ENCODE measurements around the gene HSPA9.

DNA sequence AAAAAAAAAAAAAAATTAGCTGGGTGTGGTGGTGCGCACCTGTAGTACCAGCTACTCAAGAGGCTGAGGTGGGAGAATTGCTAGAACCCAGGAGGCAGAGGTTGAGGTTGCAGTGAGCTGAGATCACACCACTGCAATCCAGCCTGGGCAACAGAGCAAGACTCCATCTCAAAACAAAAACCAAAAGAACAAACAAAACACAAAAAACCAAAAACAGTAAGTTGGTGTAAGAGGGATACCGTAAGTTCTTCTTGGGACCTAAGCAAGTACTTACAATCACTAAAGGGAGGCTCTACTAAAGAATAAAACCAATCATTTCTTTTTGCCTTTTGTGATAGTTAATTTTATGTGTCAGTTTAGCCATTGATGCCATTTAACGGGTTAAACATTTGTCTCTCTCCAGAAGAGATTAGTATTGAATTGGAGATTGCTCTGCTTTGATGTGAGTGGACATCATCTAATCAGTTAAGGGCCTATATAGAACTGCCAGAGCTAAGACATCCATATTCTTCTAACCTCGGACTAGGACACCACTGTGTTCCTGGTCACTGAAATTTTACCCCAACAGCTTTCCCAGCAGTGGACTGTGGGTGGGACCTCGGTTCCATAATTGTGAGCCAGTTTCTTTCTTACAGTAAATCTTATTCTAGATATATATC lies 21.6 kb downstream of the HSPA9 start:
- TF ChIP-seq ZNF626 (tag by site-specific recombination; IDR thresholded peaks at IDR 0.05) (no peak), FEZF1 (tag by site-specific recombination; IDR thresholded peaks at IDR 0.05) (no peak), ZNF707 (tag by site-specific recombination; IDR thresholded peaks at IDR 0.05) (no peak), ZNF426 (tag by site-specific recombination; IDR thresholded peaks at IDR 0.05) (no peak), ZNF10 (tag by site-specific recombination; IDR thresholded peaks at IDR 0.05) (no peak), ZNF677 (tag by site-specific recombination; IDR thresholded peaks at IDR 0.05) (no peak), ZNF248 (tag by site-specific recombination; IDR thresholded peaks at IDR 0.05) (no peak), KLF1 (tag by site-specific recombination; IDR thresholded peaks at IDR 0.05) (no peak)
- TF ChIP-seq, protein P1, sequence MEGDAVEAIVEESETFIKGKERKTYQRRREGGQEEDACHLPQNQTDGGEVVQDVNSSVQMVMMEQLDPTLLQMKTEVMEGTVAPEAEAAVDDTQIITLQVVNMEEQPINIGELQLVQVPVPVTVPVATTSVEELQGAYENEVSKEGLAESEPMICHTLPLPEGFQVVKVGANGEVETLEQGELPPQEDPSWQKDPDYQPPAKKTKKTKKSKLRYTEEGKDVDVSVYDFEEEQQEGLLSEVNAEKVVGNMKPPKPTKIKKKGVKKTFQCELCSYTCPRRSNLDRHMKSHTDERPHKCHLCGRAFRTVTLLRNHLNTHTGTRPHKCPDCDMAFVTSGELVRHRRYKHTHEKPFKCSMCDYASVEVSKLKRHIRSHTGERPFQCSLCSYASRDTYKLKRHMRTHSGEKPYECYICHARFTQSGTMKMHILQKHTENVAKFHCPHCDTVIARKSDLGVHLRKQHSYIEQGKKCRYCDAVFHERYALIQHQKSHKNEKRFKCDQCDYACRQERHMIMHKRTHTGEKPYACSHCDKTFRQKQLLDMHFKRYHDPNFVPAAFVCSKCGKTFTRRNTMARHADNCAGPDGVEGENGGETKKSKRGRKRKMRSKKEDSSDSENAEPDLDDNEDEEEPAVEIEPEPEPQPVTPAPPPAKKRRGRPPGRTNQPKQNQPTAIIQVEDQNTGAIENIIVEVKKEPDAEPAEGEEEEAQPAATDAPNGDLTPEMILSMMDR (tag by site-specific recombination; IDR thresholded peaks at IDR 0.05), result no peak
- TF ChIP-seq, protein P2, sequence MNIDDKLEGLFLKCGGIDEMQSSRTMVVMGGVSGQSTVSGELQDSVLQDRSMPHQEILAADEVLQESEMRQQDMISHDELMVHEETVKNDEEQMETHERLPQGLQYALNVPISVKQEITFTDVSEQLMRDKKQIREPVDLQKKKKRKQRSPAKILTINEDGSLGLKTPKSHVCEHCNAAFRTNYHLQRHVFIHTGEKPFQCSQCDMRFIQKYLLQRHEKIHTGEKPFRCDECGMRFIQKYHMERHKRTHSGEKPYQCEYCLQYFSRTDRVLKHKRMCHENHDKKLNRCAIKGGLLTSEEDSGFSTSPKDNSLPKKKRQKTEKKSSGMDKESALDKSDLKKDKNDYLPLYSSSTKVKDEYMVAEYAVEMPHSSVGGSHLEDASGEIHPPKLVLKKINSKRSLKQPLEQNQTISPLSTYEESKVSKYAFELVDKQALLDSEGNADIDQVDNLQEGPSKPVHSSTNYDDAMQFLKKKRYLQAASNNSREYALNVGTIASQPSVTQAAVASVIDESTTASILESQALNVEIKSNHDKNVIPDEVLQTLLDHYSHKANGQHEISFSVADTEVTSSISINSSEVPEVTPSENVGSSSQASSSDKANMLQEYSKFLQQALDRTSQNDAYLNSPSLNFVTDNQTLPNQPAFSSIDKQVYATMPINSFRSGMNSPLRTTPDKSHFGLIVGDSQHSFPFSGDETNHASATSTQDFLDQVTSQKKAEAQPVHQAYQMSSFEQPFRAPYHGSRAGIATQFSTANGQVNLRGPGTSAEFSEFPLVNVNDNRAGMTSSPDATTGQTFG (tag by site-specific recombination; IDR thresholded peaks at IDR 0.05; ENCODE audit: borderline replicate concordance), result no peak

Measured in HEK293 (cell line).